CD4-positive, alpha-beta memory T cell (primary cell): ENCODE results near the gene TPPP. TPM values are rescaled to one million over a fixed set of nuclear protein-coding genes. Genes with fewer than 3 reads are reported as not detected.

Source experiments
- CTCF ChIA-PET: fragments of 350-600 bp; sonication (Branson Sonifier 250); formaldehyde crosslinking; loops from one replicate; lab custom pipeline; 2021; ENCODE audit warnings: inconsistent platforms; ENCODE audit not compliant: partially characterized antibody; lab: Charles Lee
- POLR2A ChIA-PET: fragments of 350-600 bp; sonication (Branson Sonifier 250); formaldehyde crosslinking; loops from one replicate; lab custom pipeline; 2021; ENCODE audit not compliant: partially characterized antibody; lab: Charles Lee
- DNase-seq, 5 donors: peaks; one replicate each; pipeline versions ENCODE4 v3.0.0 to v3.0.0-alpha.2; 2020 to 2022; ENCODE audit warnings: mixed read lengths in 1 of 5
- H3K27ac ChIP-seq: one replicate; pipeline ENCODE4 v1.7.0; 2013; ENCODE audit warnings: low read depth, low read length
- H3K27me3 ChIP-seq: 2 replicates; pipeline ENCODE4 v1.7.0; 2013; ENCODE audit warnings: mild to moderate bottlenecking, low read length, moderate library complexity; ENCODE audit not compliant: insufficient read depth
- H3K36me3 ChIP-seq: 2 replicates; pipeline ENCODE4 v1.7.0; 2013; ENCODE audit warnings: mild to moderate bottlenecking, low read length, moderate library complexity; ENCODE audit not compliant: insufficient read depth
- H3K4me1 ChIP-seq: 2 replicates; pipeline ENCODE4 v1.7.0; 2013; ENCODE audit warnings: mild to moderate bottlenecking, low read length, moderate library complexity; ENCODE audit not compliant: insufficient read depth
- H3K4me3 ChIP-seq, 2 donors: one replicate each; pipeline ENCODE4 v1.7.0; 2013; ENCODE audit warnings: low read length in 2 of 2, mild to moderate bottlenecking in 1 of 2
- H3K9me3 ChIP-seq, 2 donors: one replicate each; pipeline ENCODE4 v1.7.0; 2013; ENCODE audit warnings: low read length in 2 of 2, control low read depth in 1 of 2; ENCODE audit not compliant: control insufficient read depth in 1 of 2
- H3K27ac Mint-ChIP-seq, 7 donors: one replicate each; pipeline ENCODE4 v1.8.0; 2020 to 2021; ENCODE audit warnings: mixed read lengths in 7 of 7, mild to moderate bottlenecking in 6 of 7, inconsistent platforms in 3 of 7, moderate library complexity in 3 of 7
- H3K27me3 Mint-ChIP-seq, 2 donors: one replicate each; pipeline ENCODE4 v1.8.0; 2020 to 2021; ENCODE audit warnings: mixed read lengths in 2 of 2
- H3K36me3 Mint-ChIP-seq, 2 donors: one replicate each; pipeline ENCODE4 v1.8.0; 2020 to 2021; ENCODE audit warnings: mixed read lengths in 2 of 2, inconsistent platforms in 1 of 2, mild to moderate bottlenecking in 1 of 2
- H3K4me1 Mint-ChIP-seq, 4 donors: one replicate each; pipeline ENCODE4 v1.8.0; 2020 to 2021; ENCODE audit warnings: mixed read lengths in 4 of 4, mild to moderate bottlenecking in 1 of 4
- H3K4me3 Mint-ChIP-seq, 8 donors: one replicate each; pipeline ENCODE4 v1.8.0; 2020 to 2021; ENCODE audit warnings: mixed read lengths in 8 of 8, mild to moderate bottlenecking in 7 of 8, moderate library complexity in 6 of 8, inconsistent platforms in 3 of 8
- H3K9me3 Mint-ChIP-seq, 8 donors: one replicate each; pipeline ENCODE4 v1.8.0; 2020 to 2021; ENCODE audit warnings: mixed read lengths in 8 of 8, mild to moderate bottlenecking in 5 of 8, inconsistent platforms in 3 of 8, moderate library complexity in 1 of 8
- intact Hi-C: fragments of 100-400 bp; cut with micrococcal nuclease; formaldehyde crosslinking; loops from one replicate; pipeline ENCODE4 v1.15.1; 2023
- polyA plus RNA-seq, 2 donors: library from polyadenylated mRNA; unstranded; fragments of 300-500 nt; fragmentation: Illumina TruSeq; gene quantifications; one replicate each; pipeline ENCODE4 v1.2.3, GENCODE V29; 2021
- total RNA-seq, 2 experiments: library from RNA; stranded (reverse); gene quantifications; one replicate each; pipeline ENCODE4 v1.2.3, GENCODE V29; 2021

Gene TPPP
- total and polyA plus RNA-seq, 4 experiments from 2014 or later: 0.36 to 3.3 (median 1.1) TPM

DNA sequence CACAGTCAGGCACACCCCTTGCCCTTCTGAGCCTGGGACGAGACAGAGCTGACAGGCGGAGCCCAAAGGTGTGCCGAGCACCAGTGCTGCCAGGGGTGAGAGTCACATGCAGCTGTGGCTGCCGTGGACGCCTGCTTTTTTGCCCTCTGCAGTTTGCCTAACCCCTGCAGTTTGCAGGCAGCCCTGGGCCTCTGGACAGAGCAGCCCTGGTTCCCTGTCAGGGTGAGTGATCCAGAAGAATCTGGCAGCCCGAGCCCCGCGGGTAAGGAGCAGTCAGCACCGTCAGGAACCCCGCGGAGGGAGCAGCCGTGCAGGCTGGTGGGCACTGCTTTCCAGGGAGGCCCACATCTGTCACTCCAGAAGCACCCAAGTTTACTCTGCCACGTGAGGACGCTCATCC, 50.7 kb downstream of the TPPP start:
- no peaks in the 10 kb centered on the region for H3K4me1 ChIP-seq
- ChIA-PET CTCF (no interaction called here), POLR2A (no interaction called here)
- Mint-ChIP-seq H3K9me3 (no peaks in the 10 kb centered on the region), H3K27ac (no peak overlapping the region), H3K27me3 (no peaks in the 10 kb centered on the region), H3K36me3 (peaks cover 29 to 42% of the 10 kb centered on the region in 2 donors), H3K4me3 (no peak overlapping the region), H3K4me1 (peaks cover 0 to 1% (median 0%) of the 10 kb centered on the region in 4 donors)
- no peak overlapping the region for H3K4me3 ChIP-seq
- no peak overlapping the region for H3K27ac ChIP-seq
- no peaks in the 10 kb centered on the region for H3K27me3 ChIP-seq
- intact Hi-C loops: no loop called here
- DNase-seq: no peak
- H3K9me3 ChIP-seq: no peaks in the 10 kb centered on the region
- H3K36me3 ChIP-seq: peaks cover 27% of the 10 kb centered on the region

DNA sequence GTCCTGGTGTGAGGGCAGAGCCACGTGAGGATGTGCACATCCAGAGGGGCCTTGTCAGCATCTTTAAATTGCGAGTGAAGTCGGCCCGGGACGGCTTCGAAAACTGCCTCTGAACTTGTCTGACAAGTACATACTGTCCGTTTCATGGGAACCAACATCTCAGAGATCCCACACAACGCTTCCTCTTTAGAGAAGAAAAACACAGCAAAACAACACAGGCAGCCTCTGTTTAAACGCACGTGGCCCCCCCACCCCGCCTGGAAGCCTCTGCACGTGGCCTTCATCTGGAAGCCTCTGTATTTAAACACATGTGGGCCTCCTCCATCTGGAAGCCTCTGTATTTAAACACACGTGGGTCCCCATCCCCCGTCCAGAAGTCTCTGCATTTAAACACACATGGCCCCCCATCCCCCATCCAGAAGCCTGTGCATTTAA, 51.8 kb downstream of the TPPP start:
- H3K36me3 Mint-ChIP-seq: peaks cover 36 to 48% of the 10 kb centered on the region in 2 donors
- no peaks in the 10 kb centered on the region for H3K9me3 ChIP-seq
- no peak overlapping the region for H3K4me3 ChIP-seq
- H3K4me3 Mint-ChIP-seq: no peak overlapping the region
- H3K27me3 Mint-ChIP-seq: no peaks in the 10 kb centered on the region
- peaks cover 21% of the 10 kb centered on the region for H3K36me3 ChIP-seq
- DNase-seq: no peak
- no peaks in the 10 kb centered on the region for H3K4me1 ChIP-seq
- no peaks in the 10 kb centered on the region for H3K27me3 ChIP-seq
- intact Hi-C loops: no loop called here
- POLR2A ChIA-PET: no interaction called here
- H3K27ac Mint-ChIP-seq: no peak overlapping the region
- CTCF ChIA-PET: no interaction called here
- H3K27ac ChIP-seq: no peak overlapping the region
- peaks cover 0 to 1% (median 0%) of the 10 kb centered on the region in 4 donors for H3K4me1 Mint-ChIP-seq
- no peaks in the 10 kb centered on the region for H3K9me3 Mint-ChIP-seq

DNA sequence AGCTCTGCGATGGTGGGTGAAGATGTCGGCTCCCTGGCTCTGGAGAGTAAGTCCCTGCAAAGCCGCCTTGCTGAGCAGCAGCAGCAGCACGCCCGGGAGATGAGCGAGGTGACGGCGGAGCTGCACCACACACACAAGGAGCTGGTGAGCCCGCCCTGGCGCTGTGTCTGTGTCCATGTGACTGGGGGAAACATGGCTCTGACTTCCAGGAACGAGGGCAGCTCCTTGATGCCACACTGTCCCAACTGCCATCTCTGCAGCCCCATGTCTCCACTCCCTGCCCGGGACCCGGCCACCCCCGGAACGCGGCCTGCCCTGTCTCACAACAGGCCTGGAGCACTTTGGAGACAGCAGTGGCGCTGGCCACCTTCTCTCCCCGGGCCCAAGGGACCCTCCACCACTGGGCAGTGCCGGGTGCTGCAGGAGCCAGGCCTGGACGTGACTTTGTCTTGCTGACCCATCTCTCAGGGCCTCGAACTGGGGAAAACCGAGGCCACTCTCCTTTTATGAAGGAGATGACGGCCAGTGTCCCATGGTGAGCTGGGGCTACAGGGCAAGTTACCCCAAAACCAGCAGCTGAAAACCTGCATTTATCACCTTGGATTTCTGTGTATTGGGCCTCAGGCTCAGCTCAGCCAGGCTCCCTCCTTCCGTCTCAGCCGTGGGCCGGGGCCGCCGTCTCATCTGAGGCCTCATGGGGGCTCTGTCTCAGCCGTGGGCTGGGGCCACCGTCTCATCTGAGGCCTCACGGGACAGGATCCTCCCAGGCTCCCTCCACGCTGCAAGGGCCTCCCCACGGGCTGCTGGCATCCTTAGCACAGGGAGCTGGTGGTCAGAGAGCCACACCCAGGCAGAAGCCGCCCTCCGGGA, 52.5 kb downstream of the TPPP start:
- intact Hi-C loops: no loop called here
- Mint-ChIP-seq H3K4me1 (peaks cover 0 to 1% (median 0%) of the 10 kb centered on the region in 4 donors), H3K9me3 (peaks cover 0 to 4% (median 0%) of the 10 kb centered on the region in 8 donors), H3K27me3 (no peaks in the 10 kb centered on the region), H3K27ac (no peak overlapping the region), H3K36me3 (peaks cover 36 to 49% of the 10 kb centered on the region in 2 donors), H3K4me3 (no peak overlapping the region)
- POLR2A ChIA-PET: no interaction called here
- H3K36me3 ChIP-seq: peaks cover 21% of the 10 kb centered on the region
- DNase-seq: no peak
- H3K4me1 ChIP-seq: no peaks in the 10 kb centered on the region
- H3K27me3 ChIP-seq: no peaks in the 10 kb centered on the region
- no peaks in the 10 kb centered on the region for H3K9me3 ChIP-seq
- H3K4me3 ChIP-seq: no peak overlapping the region
- CTCF ChIA-PET: no interaction called here
- no peak overlapping the region for H3K27ac ChIP-seq

DNA sequence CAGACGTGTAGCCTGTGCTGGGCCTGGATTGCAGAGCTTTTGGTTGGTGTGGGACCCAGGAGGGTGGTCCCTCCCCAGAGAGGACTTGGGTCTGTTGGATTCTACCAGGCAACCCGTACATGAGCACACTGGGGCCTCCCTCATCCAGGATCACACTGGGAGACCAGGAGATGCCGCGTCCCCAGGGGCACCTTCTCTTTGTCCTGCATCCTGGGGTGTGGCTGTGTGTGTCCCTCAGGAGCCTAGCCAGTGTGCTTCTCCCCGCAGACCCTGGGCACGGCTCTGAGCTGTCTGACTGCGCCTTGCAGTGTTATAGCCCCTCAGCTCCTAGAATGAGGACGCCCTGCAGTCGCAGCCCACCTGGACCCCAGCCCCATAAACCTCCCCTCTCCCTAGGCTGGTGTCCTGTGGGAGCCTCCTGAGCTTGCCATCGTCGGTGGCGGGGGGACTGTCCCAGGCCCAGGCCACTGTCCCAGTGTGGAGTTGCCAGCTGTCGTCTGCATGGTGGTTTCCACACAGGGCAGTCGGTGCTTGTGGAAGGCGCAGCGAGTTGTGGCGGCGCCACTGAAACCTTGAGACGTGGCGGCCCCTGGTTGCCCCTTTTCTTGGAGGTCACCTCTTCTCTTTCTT, 53.5 kb downstream of the TPPP start:
- peaks cover 0 to 1% (median 0%) of the 10 kb centered on the region in 4 donors for H3K4me1 Mint-ChIP-seq
- intact Hi-C loops: no loop called here
- no peaks in the 10 kb centered on the region for H3K27me3 ChIP-seq
- CTCF ChIA-PET: no interaction called here
- H3K9me3 ChIP-seq: no peaks in the 10 kb centered on the region
- POLR2A ChIA-PET: no interaction called here
- no peak overlapping the region for H3K4me3 Mint-ChIP-seq
- DNase-seq: no peak
- H3K27ac ChIP-seq: no peak overlapping the region
- no peaks in the 10 kb centered on the region for H3K27me3 Mint-ChIP-seq
- H3K27ac Mint-ChIP-seq: no peak overlapping the region
- peaks cover 25% of the 10 kb centered on the region for H3K36me3 ChIP-seq
- no peak overlapping the region for H3K4me3 ChIP-seq
- peaks cover 0 to 4% (median 0%) of the 10 kb centered on the region in 8 donors for H3K9me3 Mint-ChIP-seq
- peaks cover 46 to 55% of the 10 kb centered on the region in 2 donors for H3K36me3 Mint-ChIP-seq
- H3K4me1 ChIP-seq: no peaks in the 10 kb centered on the region

DNA sequence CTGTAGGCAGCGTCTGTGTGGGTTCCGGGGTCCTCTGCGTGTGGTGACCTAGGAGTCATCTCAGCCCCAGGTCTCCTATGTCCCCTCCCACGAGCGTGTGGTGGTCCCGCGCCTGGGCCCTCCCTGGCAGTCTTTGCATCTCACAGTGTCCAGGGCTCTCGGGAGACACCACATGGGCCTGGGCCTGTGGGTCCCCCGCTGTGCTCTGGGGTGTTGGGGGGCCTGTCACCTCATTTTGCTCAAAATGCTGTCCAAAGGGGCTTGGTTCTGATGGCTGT, 54.0 kb downstream of the TPPP start:
- DNase-seq: no peak
- no peaks in the 10 kb centered on the region for H3K9me3 ChIP-seq
- Mint-ChIP-seq H3K27me3 (no peaks in the 10 kb centered on the region), H3K9me3 (peaks cover 0 to 6% (median 0%) of the 10 kb centered on the region in 8 donors), H3K4me3 (no peak overlapping the region), H3K4me1 (peaks cover 0 to 1% (median 0%) of the 10 kb centered on the region in 4 donors), H3K27ac (no peak overlapping the region), H3K36me3 (peaks cover 50 to 58% of the 10 kb centered on the region in 2 donors)
- no peaks in the 10 kb centered on the region for H3K4me1 ChIP-seq
- intact Hi-C loops: no loop called here
- ChIA-PET POLR2A (no interaction called here), CTCF (no interaction called here)
- H3K4me3 ChIP-seq: no peak overlapping the region
- H3K27ac ChIP-seq: no peak overlapping the region
- peaks cover 25% of the 10 kb centered on the region for H3K36me3 ChIP-seq
- no peaks in the 10 kb centered on the region for H3K27me3 ChIP-seq

DNA sequence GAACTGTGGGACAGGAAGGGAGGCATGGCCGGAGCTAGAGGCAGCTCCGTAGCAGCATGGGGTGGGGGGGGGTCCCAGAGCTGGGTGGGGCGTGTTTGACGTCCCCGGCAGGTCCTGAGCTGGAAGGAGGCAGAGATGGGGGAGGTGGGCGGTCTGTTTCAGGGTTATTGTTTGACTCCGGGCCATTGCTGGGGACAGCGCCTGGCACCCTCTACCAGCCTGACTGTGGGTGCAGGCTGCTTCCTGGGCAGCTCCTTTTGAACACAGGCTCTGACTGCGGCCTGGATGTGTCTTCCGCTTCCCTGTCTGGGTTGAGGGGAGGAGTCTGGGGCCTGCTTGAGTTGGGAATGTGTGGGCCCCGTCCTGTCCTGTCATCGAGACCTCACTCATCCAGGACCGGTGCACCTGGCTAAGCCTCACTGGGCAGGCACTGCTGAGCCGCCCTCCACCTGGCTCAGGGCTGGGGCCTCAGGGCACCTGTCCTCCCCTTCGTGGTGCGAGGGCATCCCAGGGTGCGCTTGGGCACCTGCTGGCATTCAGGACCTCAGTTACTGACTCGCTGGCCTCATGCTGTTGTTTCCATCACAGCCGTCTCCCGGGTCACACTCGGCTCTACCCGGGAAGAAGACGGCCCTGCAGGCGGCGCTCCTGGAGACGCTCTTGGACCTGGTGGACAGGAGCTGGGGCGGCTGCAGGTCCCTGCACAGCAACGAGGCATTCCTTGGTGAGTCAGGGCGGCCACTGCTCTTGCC, 54.5 kb downstream of the TPPP start:
- Histone ChIP-seq H3K36me3 (peaks cover 25% of the 10 kb centered on the region), H3K4me3 (no peak overlapping the region), H3K27me3 (no peaks in the 10 kb centered on the region), H3K27ac (no peak overlapping the region), H3K9me3 (no peaks in the 10 kb centered on the region), H3K4me1 (no peaks in the 10 kb centered on the region)
- Mint-ChIP-seq H3K9me3 (peaks cover 0 to 6% (median 0%) of the 10 kb centered on the region in 8 donors), H3K36me3 (peaks cover 52 to 58% of the 10 kb centered on the region in 2 donors), H3K4me3 (no peak overlapping the region), H3K4me1 (no peaks in the 10 kb centered on the region), H3K27me3 (no peaks in the 10 kb centered on the region), H3K27ac (no peak overlapping the region)
- DNase-seq: no peak
- intact Hi-C loops: no loop called here
- POLR2A ChIA-PET: no interaction called here
- CTCF ChIA-PET: no interaction called here
